H7 (cell line): ENCODE results near the gene RMRP. TPM values are rescaled to one million over a fixed set of nuclear protein-coding genes. Genes with fewer than 3 reads are reported as not detected.
"Not testable (repeated sequence)": the region's sequence is repeated elsewhere in the genome, so short reads cannot be mapped to it uniquely, and the experiment has no call there.

Source experiments
- DNase-seq: peaks from one replicate; pipeline ENCODE4 v3.0.0; 2012
- H3K27me3 ChIP-seq: 2 replicates; pipeline ENCODE4 v1.6.0; 2011; ENCODE audit warnings: mild to moderate bottlenecking, low read length; ENCODE audit not compliant: control insufficient read depth, insufficient read depth
- H3K36me3 ChIP-seq: replicated peaks from 2 replicates; pipeline ENCODE4 v1.5.1; 2011; ENCODE audit warnings: low read length; ENCODE audit not compliant: control insufficient read depth, insufficient read depth
- H3K4me3 ChIP-seq: 2 replicates; pipeline ENCODE4 v1.5.1; 2011; ENCODE audit warnings: low read depth, mild to moderate bottlenecking, control low read depth, low read length, moderate library complexity; ENCODE audit not compliant: insufficient read depth
- total RNA-seq: library from RNA; depleted of rRNA; stranded (reverse); fragments of >200 nt; shearing (Covaris generic); gene quantifications from 2 replicates; pipeline ENCODE4 v1.2.3, GENCODE V29; 2014

Gene RMRP
- total RNA-seq, 1 experiment from 2014 or later: 14,347 TPM

DNA sequence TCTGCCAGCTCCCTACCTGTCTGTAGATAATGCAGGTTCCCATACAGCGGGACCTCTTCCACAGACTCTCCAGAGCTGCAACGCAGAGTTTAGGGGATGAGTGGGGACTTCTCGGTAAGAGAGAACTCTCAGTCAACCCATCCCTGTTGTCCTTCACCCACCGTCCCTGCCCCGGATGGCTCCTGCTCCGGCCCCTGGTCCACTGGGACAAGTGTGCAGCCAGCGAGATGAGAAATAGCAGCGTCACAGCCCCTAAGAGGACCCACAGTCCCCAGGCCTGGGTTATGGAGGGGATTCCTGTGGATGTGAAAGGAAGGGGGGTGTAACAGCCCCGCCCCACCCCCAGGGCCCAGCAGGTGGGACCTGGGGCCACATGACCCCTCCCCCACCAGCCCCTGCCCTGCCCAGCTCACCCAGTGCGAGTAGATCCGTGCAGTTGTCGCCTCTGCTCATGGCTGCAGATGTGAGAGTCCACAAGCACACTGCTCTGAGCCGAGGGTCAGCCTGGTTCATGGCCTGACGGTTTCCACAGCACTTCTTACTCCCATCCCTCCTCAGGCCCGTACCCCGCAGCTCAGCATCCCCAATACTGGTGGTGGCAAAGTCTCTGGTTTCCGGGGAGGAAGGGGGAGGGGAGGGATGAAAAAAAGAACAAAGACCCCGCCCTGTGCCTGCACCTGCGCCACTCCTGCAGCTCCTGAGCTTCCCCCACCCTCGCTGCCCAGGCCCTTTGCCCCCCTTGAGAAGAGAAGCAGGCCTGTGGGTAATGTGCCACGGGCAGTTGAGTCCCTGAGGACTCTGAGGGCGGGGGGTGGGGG lies 7.3 kb downstream of the RMRP start, which contains the start of gene SIT1:
SIT1 (minus strand) TSS at position 591 of the 818 bp plus-strand sequence; CDS start at position 513, 78 bp downstream.
- Histone ChIP-seq H3K4me3 (no peak within 1 kb of the TSS), H3K36me3 (no peaks in the 10 kb centered on the region), H3K27me3 (peaks cover 1% of the 10 kb centered on the region; the same call in 1 of the 2 replicates)
- peak; percentile 79 for DNase-seq

DNA sequence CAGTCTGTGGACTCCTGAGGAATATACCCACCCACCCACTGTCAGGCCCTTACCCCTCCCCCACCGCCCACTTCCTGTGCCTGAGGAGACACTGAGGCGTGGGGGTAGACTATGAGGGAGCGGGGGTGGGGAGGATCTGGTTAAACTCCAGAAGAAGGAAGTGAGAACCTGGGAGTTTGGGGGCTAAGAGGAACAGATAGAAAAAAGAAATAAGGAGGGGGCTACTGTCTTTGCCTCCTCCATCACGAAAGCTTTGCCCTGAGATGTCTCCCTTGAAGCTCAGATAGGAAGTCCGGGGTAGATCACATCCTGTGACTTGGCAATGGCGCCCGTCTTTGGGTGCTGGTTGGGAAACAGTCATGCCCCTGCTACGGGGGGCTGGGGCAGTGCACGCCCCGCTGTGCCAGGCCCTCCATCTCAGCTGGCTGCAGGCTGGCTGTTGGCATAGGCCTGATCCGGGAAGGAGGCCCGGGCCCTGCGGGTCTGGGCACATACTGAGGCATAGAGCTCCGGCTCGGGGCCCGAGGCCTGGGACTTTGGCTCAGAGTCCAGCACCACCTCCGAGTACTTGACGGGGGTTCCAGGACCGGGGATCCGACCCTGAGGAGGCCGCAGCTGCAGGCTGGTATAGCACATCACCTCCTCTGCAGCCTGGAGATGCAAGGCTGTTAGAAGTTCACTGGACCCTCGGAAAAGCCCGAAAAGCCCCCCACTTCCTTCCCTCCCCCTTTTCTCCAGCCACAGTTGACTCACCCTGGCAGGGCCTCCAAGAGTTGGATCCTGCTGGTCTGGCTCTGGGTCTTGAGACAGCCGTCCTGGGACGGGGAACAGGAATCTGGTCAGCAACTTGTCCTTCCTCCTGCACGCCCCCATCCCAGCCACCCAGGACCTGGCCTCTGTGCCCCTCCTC lies 8.1 kb downstream of the RMRP start:
- Histone ChIP-seq H3K36me3 (no peaks in the 10 kb centered on the region), H3K4me3 (no peak overlapping the region), H3K27me3 (peaks cover 1% of the 10 kb centered on the region; the same call in 1 of the 2 replicates)
- peak; percentile 46 for DNase-seq

DNA sequence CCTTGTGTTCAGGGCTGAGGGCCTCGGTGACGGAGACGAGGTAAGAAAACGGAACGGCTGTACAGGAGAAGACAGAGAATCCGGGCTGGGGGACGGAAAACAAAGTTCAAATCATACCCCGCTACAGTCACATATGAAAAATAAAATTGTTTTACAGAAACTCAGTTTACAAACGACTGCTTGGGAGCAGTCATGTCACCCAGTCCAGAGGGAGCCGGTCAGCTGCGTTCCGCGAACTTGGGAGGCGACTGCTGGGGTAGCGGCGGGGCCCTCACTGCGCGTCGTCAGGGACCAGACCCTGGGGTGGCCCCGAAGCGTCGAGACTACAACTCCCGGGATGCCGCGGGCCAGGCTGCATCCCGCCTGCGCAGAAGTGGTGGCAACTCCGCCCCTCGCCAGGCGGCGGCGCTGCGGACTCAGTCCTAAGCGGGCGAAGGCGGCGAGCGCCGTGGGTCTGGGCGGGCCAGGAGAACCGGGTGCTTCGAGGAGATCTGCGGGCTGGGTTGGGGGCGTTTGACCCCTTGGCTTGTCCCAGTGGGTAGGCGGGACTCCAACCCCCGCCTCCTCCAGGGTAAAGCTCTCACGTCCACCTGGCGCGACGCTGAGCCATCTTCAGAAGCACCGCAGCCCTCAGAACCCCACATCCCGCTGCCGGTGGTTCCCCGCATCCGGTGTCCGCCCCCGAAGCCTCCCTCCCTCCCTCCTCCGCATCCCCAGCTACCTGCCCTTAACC lies 11.1 kb downstream of the RMRP start:
- Histone ChIP-seq H3K27me3 (peaks cover 1% of the 10 kb centered on the region; the same call in 1 of the 2 replicates), H3K4me3 (peak overlapping the region; percentile 73), H3K36me3 (no peaks in the 10 kb centered on the region)
- DNase-seq: peak; percentile 98

DNA sequence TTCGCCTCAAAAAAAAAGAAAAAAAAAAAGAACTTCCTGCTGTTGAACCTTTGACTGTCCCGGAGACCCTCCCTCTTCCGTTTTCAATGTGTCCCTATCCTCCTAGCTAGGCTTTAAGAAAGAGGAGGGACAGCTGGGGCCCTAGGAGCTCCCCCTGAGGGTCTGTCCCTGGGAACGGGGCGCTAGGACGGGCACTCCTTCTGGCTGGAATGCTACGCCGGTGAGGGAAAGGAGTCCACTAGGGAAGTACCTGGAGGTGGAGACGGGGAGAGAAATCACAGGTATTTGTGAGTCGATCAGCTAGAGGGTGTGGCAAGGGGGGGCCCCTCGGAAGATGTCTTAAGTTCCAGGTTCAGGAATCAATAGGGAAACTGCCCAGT lies 11.7 kb downstream of the RMRP start:
- Histone ChIP-seq H3K4me3 (peak overlapping the region; percentile 73), H3K27me3 (peaks cover 1% of the 10 kb centered on the region; the same call in 1 of the 2 replicates), H3K36me3 (no peaks in the 10 kb centered on the region)
- peak; percentile 90 for DNase-seq

DNA sequence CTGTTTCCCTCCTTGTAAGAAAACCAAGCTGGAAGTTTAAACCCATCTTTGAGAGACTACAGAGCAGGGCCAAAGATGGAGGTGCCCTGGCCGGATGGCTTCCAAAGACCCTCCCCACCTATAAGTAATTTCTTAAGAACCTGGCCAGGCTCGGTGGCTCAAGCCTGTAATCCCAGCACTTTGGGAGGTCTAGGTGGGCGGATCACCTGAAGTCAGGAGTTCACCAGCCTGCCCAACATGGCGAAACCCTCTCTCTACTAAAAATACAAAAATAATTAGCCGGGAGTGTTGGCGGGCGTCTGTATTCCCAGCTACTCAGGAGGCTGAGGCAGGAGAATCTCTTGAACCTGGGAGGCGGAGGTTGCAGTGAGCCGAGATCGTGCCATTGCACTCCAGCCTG lies 12.1 kb downstream of the RMRP start:
- H3K36me3 ChIP-seq, H3K27me3 ChIP-seq: not testable (repeated sequence)
- H3K4me3 ChIP-seq: peak overlapping the region; percentile 73
- peak; percentile 21 for DNase-seq

DNA sequence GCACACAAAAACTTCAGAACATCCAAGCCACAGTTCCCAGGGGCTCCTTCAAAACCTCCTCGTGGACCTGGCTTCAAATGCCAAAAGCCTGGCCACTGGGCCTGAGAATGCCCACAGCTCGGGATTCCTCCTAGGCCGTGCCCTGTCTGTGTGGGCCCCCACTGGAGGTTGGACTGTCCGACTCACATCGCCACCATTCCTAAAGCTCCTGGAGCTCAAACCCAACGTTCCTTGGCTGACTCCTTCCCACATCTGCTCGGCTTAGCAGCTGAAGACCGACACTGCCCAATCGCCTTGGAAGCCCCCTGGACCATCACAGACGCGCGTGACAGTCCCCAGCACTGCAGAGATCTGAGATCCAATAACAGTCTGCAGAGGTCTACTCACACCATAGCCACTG lies 14.8 kb downstream of the RMRP start:
- no peak for DNase-seq

DNA sequence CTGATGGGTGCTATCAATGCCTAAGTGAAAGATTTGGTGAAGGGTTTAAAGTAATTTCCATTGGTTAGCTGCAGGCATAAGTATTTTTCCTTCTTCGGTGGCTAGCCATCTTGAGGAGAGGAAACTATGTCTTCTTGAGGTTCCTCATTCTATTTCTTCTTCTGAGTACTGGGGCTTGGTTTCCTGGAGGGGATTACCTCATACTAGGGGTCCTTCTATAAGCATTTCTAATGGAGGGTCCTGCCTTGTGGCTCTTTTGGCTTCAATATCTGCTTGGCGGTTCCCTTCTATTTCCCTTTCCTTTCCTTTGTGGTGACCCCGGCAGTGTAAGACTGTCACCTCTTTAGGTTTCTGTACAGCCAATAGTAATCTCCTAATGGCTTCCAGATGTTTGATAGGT lies 16.3 kb downstream of the RMRP start:
- H3K4me3 ChIP-seq, H3K27me3 ChIP-seq, DNase-seq, H3K36me3 ChIP-seq: not testable (repeated sequence)

More for the DNA sequence above, 14.8 kb downstream of the RMRP start:
- Histone ChIP-seq H3K27me3 (peaks cover 1% of the 10 kb centered on the region; the same call in 1 of the 2 replicates), H3K4me3 (no peak overlapping the region), H3K36me3 (no peaks in the 10 kb centered on the region)

DNA sequence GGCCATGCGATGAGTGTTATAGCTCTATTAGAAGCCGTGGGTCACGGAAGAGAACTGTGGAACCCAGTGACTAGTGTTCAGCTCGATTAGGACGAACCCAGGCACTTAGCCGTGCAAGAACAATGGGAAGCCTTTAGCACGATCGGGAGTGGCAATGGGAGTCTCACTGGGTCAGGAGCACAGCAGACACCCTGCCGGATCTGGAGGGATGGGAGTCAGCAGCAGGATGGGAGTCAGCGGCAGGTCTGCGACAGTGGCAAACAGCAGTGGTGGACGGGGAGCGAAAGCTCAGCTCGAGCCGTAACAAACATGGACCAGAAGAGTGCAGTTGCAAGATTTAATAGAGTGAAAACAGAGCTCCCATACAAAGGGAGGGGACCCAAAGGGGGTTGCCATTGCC lies 17.4 kb downstream of the RMRP start:
- not testable (repeated sequence) for H3K4me3 ChIP-seq, H3K27me3 ChIP-seq, DNase-seq, H3K36me3 ChIP-seq

DNA sequence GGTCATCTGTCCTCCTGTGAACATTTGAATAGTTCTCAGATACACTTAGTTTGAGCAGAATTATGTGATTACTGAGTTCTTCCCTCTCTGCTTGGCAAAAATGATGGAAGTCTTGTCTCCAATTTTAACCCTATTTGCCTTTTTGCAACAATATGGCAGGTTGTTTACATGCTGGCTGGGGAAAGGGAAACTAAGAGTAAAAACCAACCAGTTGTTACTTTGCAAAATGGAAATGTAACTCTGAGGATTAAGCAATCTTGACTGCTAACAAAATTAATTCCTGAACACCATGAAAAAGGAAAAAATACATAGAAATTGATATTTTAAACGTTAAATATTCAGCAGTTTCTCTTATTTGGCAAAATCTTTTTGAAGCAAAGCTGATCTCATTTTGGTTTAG lies 18.2 kb downstream of the RMRP start:
- no peaks in the 10 kb centered on the region for H3K36me3 ChIP-seq
- no peak overlapping the region for H3K4me3 ChIP-seq
- H3K27me3 ChIP-seq: no peaks in the 10 kb centered on the region
- DNase-seq: no peak

DNA sequence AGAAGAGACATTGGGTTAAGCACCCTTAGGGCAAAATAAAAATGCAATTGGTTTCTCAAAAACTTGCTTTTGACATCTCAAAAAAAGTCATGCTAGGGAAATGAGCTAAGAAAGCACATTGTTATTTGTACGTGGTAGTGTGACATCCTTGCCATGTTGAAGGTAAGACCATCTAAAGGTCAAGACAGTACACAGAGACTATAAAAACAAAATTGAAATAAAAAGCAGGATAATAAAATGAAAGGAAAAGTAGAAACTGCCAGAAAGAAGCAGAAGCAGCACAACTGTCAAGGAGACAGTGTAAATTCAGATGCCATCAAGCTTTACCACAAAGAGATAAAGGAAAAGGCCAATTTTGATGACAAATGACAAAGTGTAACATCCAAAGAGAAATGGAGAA lies 18.6 kb downstream of the RMRP start:
- not testable (repeated sequence) for H3K27me3 ChIP-seq, DNase-seq, H3K36me3 ChIP-seq, H3K4me3 ChIP-seq

DNA sequence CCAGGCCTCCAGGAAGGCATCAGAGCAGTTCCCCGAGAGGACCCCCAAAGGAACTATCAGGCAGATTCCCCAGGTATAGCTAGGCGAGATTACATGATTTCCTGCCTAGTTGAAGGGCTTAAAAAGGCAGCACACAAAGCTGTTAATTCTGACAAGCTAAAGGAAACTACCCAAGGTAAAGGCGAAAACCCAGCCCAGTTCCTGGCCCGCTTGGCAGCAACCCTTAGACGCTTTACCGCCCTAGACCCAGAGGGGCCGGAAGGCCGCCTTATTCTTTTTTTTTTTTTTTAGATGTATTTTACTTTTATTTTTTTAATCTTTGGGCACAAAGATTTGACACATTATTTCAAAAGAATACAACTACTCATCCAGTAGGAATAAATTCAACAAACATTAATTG lies 19.1 kb downstream of the RMRP start:
- not testable (repeated sequence) for DNase-seq, H3K4me3 ChIP-seq, H3K27me3 ChIP-seq, H3K36me3 ChIP-seq

DNA sequence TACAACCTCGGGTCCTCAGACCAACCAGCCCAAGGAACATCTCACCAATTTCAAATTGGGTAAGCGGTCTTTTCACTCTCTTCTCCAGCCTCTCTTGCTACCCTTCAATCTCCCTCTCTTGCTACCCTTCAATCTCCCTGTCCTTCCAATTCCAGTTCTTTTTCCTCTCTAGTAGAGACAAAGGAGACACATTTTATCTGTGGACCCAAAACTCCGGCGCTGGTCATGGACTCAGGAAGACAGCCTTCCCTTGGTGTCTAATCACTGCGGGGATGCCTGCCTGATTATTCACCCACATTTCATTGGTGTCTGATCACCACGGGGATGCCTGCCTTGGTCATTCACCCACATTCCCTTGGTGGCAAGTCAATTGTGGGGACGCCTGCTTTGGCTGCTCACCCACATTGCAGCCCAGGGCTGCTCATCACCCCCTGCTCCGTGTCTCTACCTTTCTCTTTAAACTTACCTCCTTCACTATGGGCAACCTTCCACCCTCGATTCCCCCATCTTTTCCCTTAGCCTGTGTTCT lies 20.3 kb downstream of the RMRP start:
- DNase-seq, H3K4me3 ChIP-seq, H3K27me3 ChIP-seq, H3K36me3 ChIP-seq: not testable (repeated sequence)

DNA sequence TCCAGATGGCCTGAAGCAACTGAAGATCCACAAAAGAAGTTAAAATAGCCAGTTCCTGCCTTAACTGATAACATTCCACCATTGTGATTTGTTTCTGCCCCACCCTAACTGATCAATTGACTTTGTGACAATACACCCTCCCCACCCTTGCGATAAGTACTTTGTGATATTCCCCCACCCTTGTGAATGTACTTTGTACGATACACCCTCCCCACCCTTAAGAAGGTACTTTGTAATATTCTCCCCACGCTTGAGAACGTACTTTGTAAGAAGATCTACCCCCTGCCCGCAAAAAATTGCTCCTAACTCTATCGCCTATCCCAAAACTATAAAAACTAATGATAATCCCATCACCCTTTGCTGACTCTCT lies 21.0 kb downstream of the RMRP start:
- H3K36me3 ChIP-seq, H3K27me3 ChIP-seq, H3K4me3 ChIP-seq, DNase-seq: not testable (repeated sequence)
